K562 (cell line): Measurements from ENCODE around the gene CKM. TPM values are rescaled to one million over a fixed set of nuclear protein-coding genes. Genes with fewer than 3 reads are reported as not detected.

ENCODE experiments used
- CBX1 ChIP-seq: sonication (generic); IDR thresholded peaks from 2 replicates; pipeline ENCODE4 v1.6.1; 2016; ENCODE audit warnings: antibody characterized with exemption, low read depth, mild to moderate bottlenecking
- HEY1 ChIP-seq: fragments of 250-450 bp; sonication (Bioruptor Pico); IDR thresholded peaks from 2 replicates; pipeline ENCODE4 v1.5.0; 2020; ENCODE audit warnings: mild to moderate bottlenecking, moderate library complexity, borderline replicate concordance
- HNRNPLL ChIP-seq: fragments of 200-400 bp; formaldehyde crosslinking; IDR thresholded peaks from 2 replicates; pipeline ENCODE4 v1.6.1; 2017; ENCODE audit warnings: low read length, low read depth, mild to moderate bottlenecking; ENCODE audit not compliant: poor library complexity, severe bottlenecking
- KDM4B ChIP-seq, 2 experiments: fragments of 450-650 bp in 1 of 2; sonication (generic) in 1 of 2; IDR thresholded peaks; 2 replicates each; pipeline ENCODE4 v1.6.1; 2016 to 2017; ENCODE audit warnings: borderline replicate concordance in 2 of 2, antibody characterized with exemption in 1 of 2, low read depth in 1 of 2, mild to moderate bottlenecking in 1 of 2
- MYC ChIP-seq, 2 experiments: fragments of 250-450 bp in 1 of 2; sonication (Bioruptor Pico) in 1 of 2; IDR thresholded peaks; 2 replicates each; pipeline versions ENCODE4 v1.5.1 to v1.6.1; 2012 to 2021; ENCODE audit warnings: low read depth in 2 of 2, borderline replicate concordance in 1 of 2, improper control_type of control experiment in 1 of 2, low read length in 1 of 2, mild to moderate bottlenecking in 1 of 2, moderate library complexity in 1 of 2
- MYNN ChIP-seq, 2 experiments: sonication (generic); formaldehyde crosslinking in 1 of 2; IDR thresholded peaks; 2 replicates each; pipeline versions ENCODE4 v1.5.0 to v1.6.1; 2016 to 2020; ENCODE audit warnings: antibody characterized with exemption in 1 of 2, missing genetic modification reagents in 1 of 2
- NFYB ChIP-seq: IDR thresholded peaks from 2 replicates; pipeline ENCODE4 v1.6.1; 2011; ENCODE audit warnings: mild to moderate bottlenecking, moderate library complexity; ENCODE audit not compliant: insufficient read length; ENCODE audit errors: extremely low read depth
- SIX5 ChIP-seq, 2 experiments: IDR thresholded peaks; 2 replicates each; pipeline ENCODE4 v1.6.1; 2011; ENCODE audit warnings: low read length in 2 of 2, borderline replicate concordance in 1 of 2, low read depth in 1 of 2, mild to moderate bottlenecking in 1 of 2, moderate library complexity in 1 of 2; ENCODE audit not compliant: insufficient read depth in 1 of 2
- TARDBP ChIP-seq: fragments of 450-650 bp; IDR thresholded peaks from 2 replicates; pipeline ENCODE4 v1.6.1; 2016
- TEAD4 ChIP-seq, 2 experiments: sonication (generic) in 1 of 2; formaldehyde crosslinking in 1 of 2; IDR thresholded peaks; 2 replicates each; pipeline versions ENCODE4 v1.6.1 to v1.8.0; 2012 to 2022; ENCODE audit warnings: borderline replicate concordance in 1 of 2, inconsistent platforms in 1 of 2, low read length in 1 of 2, mild to moderate bottlenecking in 1 of 2, missing genetic modification reagents in 1 of 2
- TRIM28 ChIP-seq: fragments of 450-650 bp; IDR thresholded peaks from 2 replicates; pipeline ENCODE4 v1.6.1; 2017
- UBTF ChIP-seq, 2 experiments: IDR thresholded peaks; 2 replicates each; pipeline ENCODE4 v1.6.1; 2012; ENCODE audit warnings: improper control_type of control experiment in 2 of 2, low read depth in 2 of 2, low read length in 2 of 2, borderline replicate concordance in 1 of 2
- polyA plus RNA-seq, 8 experiments: library from polyadenylated mRNA; depleted of rRNA in 4 of 8; stranded (reverse) in 5 of 8; unstranded in 3 of 8; fragments of >200 nt; fragmentation: Nextera tagmentation in 2 of 8; fragmentation: Illumina TruSeq in 1 of 8; extraction: Ambion mirVana in 2 of 8; extraction: Trizol in 1 of 8; gene quantifications; 2 replicates each; pipeline versions ENCODE4 v1.2.1 to v1.2.3, GENCODE V29; 2011 to 2014; ENCODE audit warnings: inconsistent platforms in 1 of 8, missing spikeins in 1 of 8
- total RNA-seq, 7 experiments: library from RNA; depleted of rRNA in 6 of 7; stranded (reverse); fragments of >200 nt in 6 of 7; fragmentation: Illumina TruSeq in 2 of 7; extraction: Trizol in 2 of 7; gene quantifications; 2 replicates each; pipeline versions ENCODE4 v1.2.1 to v1.2.3, GENCODE V29; 2011 to 2021; ENCODE audit warnings: low replicate concordance in 1 of 7
- TF ChIP-seq, protein P1 (sequence below): fragments of 450-650 bp; IDR thresholded peaks from 2 replicates; pipeline ENCODE4 v1.6.1; 2016; ENCODE audit warnings: mild to moderate bottlenecking, moderate library complexity

CKM gene
- total and polyA plus RNA-seq, 9 of the 15 experiments (the other 6 are each of a cell fraction or from before 2014, with no cell fraction given): 0.06 to 0.17 (median 0.09) TPM; not detected in 4

GRCh38 chr19:45346449-45346848 is 23.8 kb upstream of the CKM start (continued):
- TF ChIP-seq MYNN (IDR thresholded peaks at IDR 0.05) (no peak), MYNN (CRISPR knock-in tag; IDR thresholded peaks at IDR 0.05) (no peak), CBX1 (no peak), HEY1 (CRISPR knock-in tag) (no peak), UBTF (IDR thresholded peaks at IDR 0.05; ENCODE audit: borderline replicate concordance in 1 of 2, low read depth in 2 of 2, low read length in 2 of 2) (peak; percentile 56 to 84; a peak in 1 of 4 replicates), SIX5 (IDR thresholded peaks at IDR 0.05; ENCODE audit: borderline replicate concordance in 1 of 2, insufficient read depth in 1 of 2, low read depth in 1 of 2, low read length in 2 of 2) (no peak), HNRNPLL (no peak), TARDBP (no peak), TRIM28 (no peak), TEAD4 (IDR thresholded peaks at IDR 0.05; ENCODE audit: low read length) (no peak), TEAD4 (CRISPR knock-in tag; IDR thresholded peaks at IDR 0.05; ENCODE audit: borderline replicate concordance) (no peak), MYC (IDR thresholded peaks at IDR 0.05; ENCODE audit: low read depth, low read length) (no peak), MYC (CRISPR knock-in tag; IDR thresholded peaks at IDR 0.05; ENCODE audit: borderline replicate concordance, low read depth) (no peak), KDM4B (IDR thresholded peaks at IDR 0.05; ENCODE audit: borderline replicate concordance in 2 of 2, low read depth in 1 of 2) (no peak), NFYB (no peak)
- TF ChIP-seq, protein P1, sequence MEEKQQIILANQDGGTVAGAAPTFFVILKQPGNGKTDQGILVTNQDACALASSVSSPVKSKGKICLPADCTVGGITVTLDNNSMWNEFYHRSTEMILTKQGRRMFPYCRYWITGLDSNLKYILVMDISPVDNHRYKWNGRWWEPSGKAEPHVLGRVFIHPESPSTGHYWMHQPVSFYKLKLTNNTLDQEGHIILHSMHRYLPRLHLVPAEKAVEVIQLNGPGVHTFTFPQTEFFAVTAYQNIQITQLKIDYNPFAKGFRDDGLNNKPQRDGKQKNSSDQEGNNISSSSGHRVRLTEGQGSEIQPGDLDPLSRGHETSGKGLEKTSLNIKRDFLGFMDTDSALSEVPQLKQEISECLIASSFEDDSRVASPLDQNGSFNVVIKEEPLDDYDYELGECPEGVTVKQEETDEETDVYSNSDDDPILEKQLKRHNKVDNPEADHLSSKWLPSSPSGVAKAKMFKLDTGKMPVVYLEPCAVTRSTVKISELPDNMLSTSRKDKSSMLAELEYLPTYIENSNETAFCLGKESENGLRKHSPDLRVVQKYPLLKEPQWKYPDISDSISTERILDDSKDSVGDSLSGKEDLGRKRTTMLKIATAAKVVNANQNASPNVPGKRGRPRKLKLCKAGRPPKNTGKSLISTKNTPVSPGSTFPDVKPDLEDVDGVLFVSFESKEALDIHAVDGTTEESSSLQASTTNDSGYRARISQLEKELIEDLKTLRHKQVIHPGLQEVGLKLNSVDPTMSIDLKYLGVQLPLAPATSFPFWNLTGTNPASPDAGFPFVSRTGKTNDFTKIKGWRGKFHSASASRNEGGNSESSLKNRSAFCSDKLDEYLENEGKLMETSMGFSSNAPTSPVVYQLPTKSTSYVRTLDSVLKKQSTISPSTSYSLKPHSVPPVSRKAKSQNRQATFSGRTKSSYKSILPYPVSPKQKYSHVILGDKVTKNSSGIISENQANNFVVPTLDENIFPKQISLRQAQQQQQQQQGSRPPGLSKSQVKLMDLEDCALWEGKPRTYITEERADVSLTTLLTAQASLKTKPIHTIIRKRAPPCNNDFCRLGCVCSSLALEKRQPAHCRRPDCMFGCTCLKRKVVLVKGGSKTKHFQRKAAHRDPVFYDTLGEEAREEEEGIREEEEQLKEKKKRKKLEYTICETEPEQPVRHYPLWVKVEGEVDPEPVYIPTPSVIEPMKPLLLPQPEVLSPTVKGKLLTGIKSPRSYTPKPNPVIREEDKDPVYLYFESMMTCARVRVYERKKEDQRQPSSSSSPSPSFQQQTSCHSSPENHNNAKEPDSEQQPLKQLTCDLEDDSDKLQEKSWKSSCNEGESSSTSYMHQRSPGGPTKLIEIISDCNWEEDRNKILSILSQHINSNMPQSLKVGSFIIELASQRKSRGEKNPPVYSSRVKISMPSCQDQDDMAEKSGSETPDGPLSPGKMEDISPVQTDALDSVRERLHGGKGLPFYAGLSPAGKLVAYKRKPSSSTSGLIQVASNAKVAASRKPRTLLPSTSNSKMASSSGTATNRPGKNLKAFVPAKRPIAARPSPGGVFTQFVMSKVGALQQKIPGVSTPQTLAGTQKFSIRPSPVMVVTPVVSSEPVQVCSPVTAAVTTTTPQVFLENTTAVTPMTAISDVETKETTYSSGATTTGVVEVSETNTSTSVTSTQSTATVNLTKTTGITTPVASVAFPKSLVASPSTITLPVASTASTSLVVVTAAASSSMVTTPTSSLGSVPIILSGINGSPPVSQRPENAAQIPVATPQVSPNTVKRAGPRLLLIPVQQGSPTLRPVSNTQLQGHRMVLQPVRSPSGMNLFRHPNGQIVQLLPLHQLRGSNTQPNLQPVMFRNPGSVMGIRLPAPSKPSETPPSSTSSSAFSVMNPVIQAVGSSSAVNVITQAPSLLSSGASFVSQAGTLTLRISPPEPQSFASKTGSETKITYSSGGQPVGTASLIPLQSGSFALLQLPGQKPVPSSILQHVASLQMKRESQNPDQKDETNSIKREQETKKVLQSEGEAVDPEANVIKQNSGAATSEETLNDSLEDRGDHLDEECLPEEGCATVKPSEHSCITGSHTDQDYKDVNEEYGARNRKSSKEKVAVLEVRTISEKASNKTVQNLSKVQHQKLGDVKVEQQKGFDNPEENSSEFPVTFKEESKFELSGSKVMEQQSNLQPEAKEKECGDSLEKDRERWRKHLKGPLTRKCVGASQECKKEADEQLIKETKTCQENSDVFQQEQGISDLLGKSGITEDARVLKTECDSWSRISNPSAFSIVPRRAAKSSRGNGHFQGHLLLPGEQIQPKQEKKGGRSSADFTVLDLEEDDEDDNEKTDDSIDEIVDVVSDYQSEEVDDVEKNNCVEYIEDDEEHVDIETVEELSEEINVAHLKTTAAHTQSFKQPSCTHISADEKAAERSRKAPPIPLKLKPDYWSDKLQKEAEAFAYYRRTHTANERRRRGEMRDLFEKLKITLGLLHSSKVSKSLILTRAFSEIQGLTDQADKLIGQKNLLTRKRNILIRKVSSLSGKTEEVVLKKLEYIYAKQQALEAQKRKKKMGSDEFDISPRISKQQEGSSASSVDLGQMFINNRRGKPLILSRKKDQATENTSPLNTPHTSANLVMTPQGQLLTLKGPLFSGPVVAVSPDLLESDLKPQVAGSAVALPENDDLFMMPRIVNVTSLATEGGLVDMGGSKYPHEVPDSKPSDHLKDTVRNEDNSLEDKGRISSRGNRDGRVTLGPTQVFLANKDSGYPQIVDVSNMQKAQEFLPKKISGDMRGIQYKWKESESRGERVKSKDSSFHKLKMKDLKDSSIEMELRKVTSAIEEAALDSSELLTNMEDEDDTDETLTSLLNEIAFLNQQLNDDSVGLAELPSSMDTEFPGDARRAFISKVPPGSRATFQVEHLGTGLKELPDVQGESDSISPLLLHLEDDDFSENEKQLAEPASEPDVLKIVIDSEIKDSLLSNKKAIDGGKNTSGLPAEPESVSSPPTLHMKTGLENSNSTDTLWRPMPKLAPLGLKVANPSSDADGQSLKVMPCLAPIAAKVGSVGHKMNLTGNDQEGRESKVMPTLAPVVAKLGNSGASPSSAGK: no peak
